K562 (cell line): ENCODE data around the gene STARD13.

Experiments used
- BRCA1 ChIP-seq, 2 experiments: fragments of 450-650 bp in 1 of 2; sonication (generic) in 1 of 2; formaldehyde crosslinking in 1 of 2; IDR thresholded peaks; 2 replicates each; pipeline versions ENCODE4 v1.5.0 to v1.6.1; 2017 to 2020; ENCODE audit warnings: mild to moderate bottlenecking in 1 of 2, missing genetic modification reagents in 1 of 2
- CHD2 ChIP-seq: IDR thresholded peaks from 2 replicates; pipeline ENCODE4 v1.6.1; 2011; ENCODE audit warnings: low read depth, low read length
- CREB1 ChIP-seq, 2 experiments: sonication (generic) in 1 of 2; formaldehyde crosslinking in 1 of 2; IDR thresholded peaks; 2 replicates each; pipeline versions ENCODE4 v1.6.1 to v1.8.0; 2012 to 2022; ENCODE audit warnings: inconsistent platforms in 1 of 2, mild to moderate bottlenecking in 1 of 2, missing genetic modification reagents in 1 of 2, moderate library complexity in 1 of 2
- CTCF ChIP-seq, 3 experiments: IDR thresholded peaks in 2 of 3; conservative IDR thresholded peaks in 1 of 3; 2 replicates each; pipeline ENCODE4 v1.5.1; 2011 to 2012; ENCODE audit warnings: low read length in 3 of 3, mild to moderate bottlenecking in 3 of 3, control low read depth in 2 of 3, improper control_type of control experiment in 1 of 3, inconsistent platforms in 1 of 3, low read depth in 1 of 3, mixed read lengths in 1 of 3, moderate library complexity in 1 of 3; ENCODE audit not compliant: insufficient read depth in 2 of 3
- ELK1 ChIP-seq: sonication (generic); formaldehyde crosslinking; IDR thresholded peaks from 2 replicates; pipeline ENCODE4 v1.8.1; 2022; ENCODE audit warnings: missing genetic modification reagents
- GABPA ChIP-seq: fragments of 200-800 bp; sonication (Bioruptor generic); conservative IDR thresholded peaks from 2 replicates; pipeline ENCODE4 v1.6.1; 2016; ENCODE audit warnings: low read depth, missing genetic modification characterization, missing compliant biosample characterization
- JUND ChIP-seq, 2 experiments: IDR thresholded peaks; 2 replicates in 1 of 2; 3 replicates in 1 of 2; pipeline ENCODE4 v1.6.1; 2011; ENCODE audit warnings: borderline replicate concordance in 2 of 2, low read depth in 2 of 2, low read length in 2 of 2, improper control_type of control experiment in 1 of 2, missing biosample characterization in 1 of 2, missing genetic modification characterization in 1 of 2, missing genetic modification reagents in 1 of 2
- SMAD4 ChIP-seq: fragments of 250-450 bp; sonication (Bioruptor Pico); conservative IDR thresholded peaks from 2 replicates; pipeline ENCODE4 v1.8.0; 2021; ENCODE audit warnings: inconsistent platforms, mild to moderate bottlenecking, moderate library complexity
- TOE1 ChIP-seq, 2 experiments: fragments of 450-650 bp in 1 of 2; sonication (generic) in 1 of 2; formaldehyde crosslinking in 1 of 2; IDR thresholded peaks; 2 replicates each; pipeline versions ENCODE4 v1.7.1 to v1.8.0; 2016 to 2022; ENCODE audit warnings: borderline replicate concordance in 2 of 2, mild to moderate bottlenecking in 2 of 2, antibody characterized with exemption in 1 of 2, inconsistent platforms in 1 of 2, low read depth in 1 of 2, missing genetic modification reagents in 1 of 2, moderate library complexity in 1 of 2
- ZNF75A ChIP-seq: fragments of 450-650 bp; formaldehyde crosslinking; IDR thresholded peaks from 2 replicates; pipeline ENCODE4 v1.4.0; 2020; ENCODE audit warnings: mild to moderate bottlenecking

DNA sequence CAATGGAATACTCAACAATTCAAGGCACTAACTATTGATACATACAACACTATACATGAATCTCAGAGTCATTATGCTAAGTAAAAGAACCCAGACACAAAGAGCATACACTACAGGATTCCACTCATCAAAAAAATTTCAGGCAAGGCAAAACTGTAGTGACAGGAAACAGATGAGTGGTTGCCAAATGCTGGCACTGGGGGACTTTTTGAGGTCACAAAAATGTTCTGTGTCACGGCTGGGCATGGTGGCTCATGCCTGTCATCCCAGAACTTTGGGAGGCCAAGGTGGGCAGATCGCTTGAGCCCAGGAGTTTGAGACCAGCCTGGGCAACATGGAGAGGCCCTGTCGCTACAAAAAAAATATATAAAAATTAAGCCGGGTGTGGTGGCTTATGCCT, 139.9 kb downstream of the STARD13 start:
- TF ChIP-seq CHD2: no peak
- TF ChIP-seq CREB1 (IDR thresholded peaks at IDR 0.05): no peak
- TF ChIP-seq CREB1 (CRISPR knock-in tag; IDR thresholded peaks at IDR 0.05): no peak
- no peak for TF ChIP-seq BRCA1 (IDR thresholded peaks at IDR 0.05)
- no peak for TF ChIP-seq BRCA1 (CRISPR knock-in tag; IDR thresholded peaks at IDR 0.05)
- no peak for TF ChIP-seq ZNF75A (CRISPR knock-in tag)
- TF ChIP-seq ELK1 (CRISPR knock-in tag): no peak
- no peak for TF ChIP-seq JUND (IDR thresholded peaks at IDR 0.05; ENCODE audit: borderline replicate concordance, low read depth, low read length)
- no peak for TF ChIP-seq JUND (tag; IDR thresholded peaks at IDR 0.05; ENCODE audit: borderline replicate concordance, low read depth, low read length)
- no peak for TF ChIP-seq TOE1 (IDR thresholded peaks at IDR 0.05; ENCODE audit: borderline replicate concordance)
- TF ChIP-seq TOE1 (CRISPR knock-in tag; IDR thresholded peaks at IDR 0.05; ENCODE audit: borderline replicate concordance, low read depth): no peak
- no peak for TF ChIP-seq CTCF (IDR thresholded peaks at IDR 0.05 in 2 of 3, conservative IDR thresholded peaks at IDR 0.05 in 1 of 3; ENCODE audit: insufficient read depth in 2 of 3, low read depth in 1 of 3, low read length in 3 of 3)
- no peak for TF ChIP-seq SMAD4
- TF ChIP-seq GABPA (tag): no peak
